ENCODE measurements around the gene LRP6. TPM values are rescaled to one million over a fixed set of nuclear protein-coding genes. Genes with fewer than 3 reads are reported as not detected.

The LRP6 gene
- total RNA-seq, 1 experiment from 2014 or later, result 62.4 TPM

- Histone ChIP-seq H3K9me3 (ENCODE audit: control insufficient read depth, low read depth, low read length) (no peaks in the 10 kb centered on the region), H2AK5ac (ENCODE audit: insufficient read length, low read length) (no peak overlapping the region), H3K4me2 (ENCODE audit: insufficient read depth, insufficient read length, low read length) (no peak overlapping the region), H3K9ac (ENCODE audit: extremely low read depth, insufficient read length, low read length) (no peak overlapping the region), H2BK15ac (ENCODE audit: low read depth, low read length) (no peak overlapping the region), H2AFZ (ENCODE audit: low read length) (no peak overlapping the region), H3K27ac (ENCODE audit: insufficient read length, low read depth, low read length) (no peak overlapping the region), H4K5ac (ENCODE audit: insufficient read length, low read depth, low read length) (no peak overlapping the region), H2BK120ac (ENCODE audit: low read depth, low read length, poor library complexity, severe bottlenecking) (no peak overlapping the region), H3K4ac (ENCODE audit: low read depth, low read length) (no peak overlapping the region), H4K20me1 (ENCODE audit: control insufficient read depth, insufficient read depth, insufficient read length) (no peaks in the 10 kb centered on the region), H3K23ac (ENCODE audit: insufficient read length, low read depth, low read length) (no peak overlapping the region), H4K91ac (ENCODE audit: insufficient read length, low read depth, low read length) (no peak overlapping the region), H3K79me1 (ENCODE audit: insufficient read depth, low read depth, low read length, poor library complexity, severe bottlenecking) (no peaks in the 10 kb centered on the region), H3T11ph (ENCODE audit: low read length) (no peak overlapping the region), H2BK20ac (ENCODE audit: low read depth, low read length, poor library complexity, severe bottlenecking) (no peak overlapping the region), H3K14ac (ENCODE audit: insufficient read depth, low read length) (no peak overlapping the region), H4K8ac (replicated peaks; ENCODE audit: insufficient read length, low read depth, low read length) (no peak overlapping the region), H3K79me2 (ENCODE audit: insufficient read depth, low read length) (no peaks in the 10 kb centered on the region), H3K23me2 (ENCODE audit: insufficient read length, low read depth, low read length, poor library complexity, severe bottlenecking) (no peaks in the 10 kb centered on the region), H2BK5ac (ENCODE audit: insufficient read length, low read length) (no peak overlapping the region), H3K56ac (ENCODE audit: insufficient read length, low read depth, low read length) (no peak overlapping the region), H2BK12ac (ENCODE audit: insufficient read length, low read depth, low read length) (no peak overlapping the region), H3K18ac (ENCODE audit: insufficient read length, low read depth, low read length) (no peak overlapping the region), H3K4me1 (ENCODE audit: insufficient read depth, low read length) (no peaks in the 10 kb centered on the region), H3K27me3 (ENCODE audit: insufficient read depth, low read length) (no peaks in the 10 kb centered on the region)
- no CpG with 5 or more reads among the region's 6 CpGs for WGBS (ENCODE audit: extremely low coverage, insufficient read length, low lambda C conversion rate)
- Mint-ChIP-seq H3K27ac (no peak overlapping the region), H3K36me3 (ENCODE audit: insufficient read depth in 1 of 3, low read depth in 3 of 3) (peaks cover 3 to 15% (median 14%) of the 10 kb centered on the region in 3 experiments; a peak in 6 of 7 replicates), H3K9me3 (peaks cover 0 to under 1% of the 10 kb centered on the region in 2 experiments; a peak in 1 of 5 replicates), H3K4me1 (no peaks in the 10 kb centered on the region), H3K4me3 (no peak overlapping the region), H3K27me3 (ENCODE audit: low read depth) (no peaks in the 10 kb centered on the region)
- TF ChIP-seq CTCF (conservative IDR thresholded peaks at IDR 0.05), result no peak
- no peak for DNase-seq
Observed at GRCh38 chr12:12099102-12099501, 167.7 kb downstream of the LRP6 start.
